K562 (cell line): ENCODE data around the gene SRCAP. TPM values are rescaled to one million over a fixed set of nuclear protein-coding genes. Genes with fewer than 3 reads are reported as not detected.
A peak's percentile ranks its signal among the peaks of the same experiment; 100 is the strongest.

Source experiments
- BACH1 ChIP-seq: fragments of 200-800 bp; sonication (Bioruptor generic); IDR thresholded peaks from 2 replicates; pipeline ENCODE4 v1.6.1; 2016; ENCODE audit warnings: missing genetic modification characterization, missing compliant biosample characterization
- CREBBP ChIP-seq: IDR thresholded peaks from one replicate; pipeline ENCODE4 v1.6.1; 2012; ENCODE audit warnings: low read depth, mild to moderate bottlenecking, control low read depth, inconsistent platforms, low read length
- DEAF1 ChIP-seq: fragments of 450-650 bp; formaldehyde crosslinking; IDR thresholded peaks from 2 replicates; pipeline ENCODE4 v1.4.0; 2020; ENCODE audit warnings: mild to moderate bottlenecking, moderate library complexity
- E2F5 ChIP-seq: sonication (generic); formaldehyde crosslinking; IDR thresholded peaks from 2 replicates; pipeline ENCODE4 v1.8.0; 2022; ENCODE audit warnings: mild to moderate bottlenecking, missing genetic modification reagents
- ETV1 ChIP-seq: fragments of 450-650 bp; conservative IDR thresholded peaks from 2 replicates; pipeline ENCODE4 v1.6.1; 2016; ENCODE audit warnings: missing genetic modification characterization, control low read depth, low read depth, missing compliant biosample characterization
- GTF3C2 ChIP-seq: IDR thresholded peaks from 3 replicates; pipeline ENCODE4 v1.6.1; 2011; ENCODE audit warnings: borderline replicate concordance, mild to moderate bottlenecking, moderate library complexity; ENCODE audit not compliant: insufficient read length; ENCODE audit errors: extremely low read depth
- MTA3 ChIP-seq: fragments of 450-650 bp; formaldehyde crosslinking; IDR thresholded peaks from 2 replicates; pipeline ENCODE4 v1.6.1; 2017; ENCODE audit warnings: mild to moderate bottlenecking, borderline replicate concordance
- NFRKB ChIP-seq: fragments of 450-650 bp; IDR thresholded peaks from 2 replicates; pipeline ENCODE4 v1.6.1; 2016; ENCODE audit warnings: low read depth
- PATZ1 ChIP-seq: fragments of 250-450 bp; sonication (Bioruptor Pico); IDR thresholded peaks from 2 replicates; pipeline ENCODE4 v1.5.0; 2020; ENCODE audit warnings: mild to moderate bottlenecking, borderline replicate concordance
- PHF21A ChIP-seq: fragments of 450-650 bp; IDR thresholded peaks from 2 replicates; pipeline ENCODE4 v1.6.1; 2017; ENCODE audit warnings: low read depth, borderline replicate concordance
- PRPF4 ChIP-seq: fragments of 200-400 bp; formaldehyde crosslinking; IDR thresholded peaks from one replicate; pipeline ENCODE4 v1.6.1; 2017; ENCODE audit warnings: low read length, low read depth, mild to moderate bottlenecking; ENCODE audit not compliant: insufficient read depth, poor library complexity, severe bottlenecking
- TRIM25 ChIP-seq: fragments of 450-650 bp; IDR thresholded peaks from 2 replicates; pipeline ENCODE4 v1.7.0; 2016; ENCODE audit warnings: borderline replicate concordance
- U2AF2 ChIP-seq: fragments of 200-400 bp; formaldehyde crosslinking; optimal IDR thresholded peaks from 2 replicates; pipeline ENCODE3; 2017; ENCODE audit warnings: low read depth, mild to moderate bottlenecking, low read length
- ZBTB2 ChIP-seq: fragments of 450-650 bp; IDR thresholded peaks from 2 replicates; pipeline ENCODE4 v1.6.1; 2016; ENCODE audit warnings: antibody characterized with exemption
- ZNF561 ChIP-seq: fragments of 450-650 bp; formaldehyde crosslinking; conservative IDR thresholded peaks from 2 replicates; pipeline ENCODE4 v1.4.0; 2020; ENCODE audit warnings: mild to moderate bottlenecking, moderate library complexity
- ZNF717 ChIP-seq: fragments of 250-450 bp; sonication (Bioruptor Pico); IDR thresholded peaks from 2 replicates; pipeline ENCODE4 v1.5.0; 2021
- polyA plus RNA-seq, 8 experiments: library from polyadenylated mRNA; depleted of rRNA in 4 of 8; stranded (reverse) in 5 of 8; unstranded in 3 of 8; fragments of >200 nt; fragmentation: Nextera tagmentation in 2 of 8; fragmentation: Illumina TruSeq in 1 of 8; extraction: Ambion mirVana in 2 of 8; extraction: Trizol in 1 of 8; gene quantifications; 2 replicates each; pipeline versions ENCODE4 v1.2.1 to v1.2.3, GENCODE V29; 2011 to 2014; ENCODE audit warnings: inconsistent platforms in 1 of 8, missing spikeins in 1 of 8
- total RNA-seq, 7 experiments: library from RNA; depleted of rRNA in 6 of 7; stranded (reverse); fragments of >200 nt in 6 of 7; fragmentation: Illumina TruSeq in 2 of 7; extraction: Trizol in 2 of 7; gene quantifications; 2 replicates each; pipeline versions ENCODE4 v1.2.1 to v1.2.3, GENCODE V29; 2011 to 2021; ENCODE audit warnings: low replicate concordance in 1 of 7

SRCAP gene
- total and polyA plus RNA-seq, 9 of the 15 experiments (the other 6 are each of a cell fraction or from before 2014, with no cell fraction given) = 0.21 to 62.6 (median 5.8) TPM

GRCh38 chr16:30658731-30659506 is 40.1 kb upstream of the SRCAP start (continued):
- no peak for TF ChIP-seq BACH1 (tag)
- no peak for TF ChIP-seq E2F5 (CRISPR knock-in tag)
- no peak for TF ChIP-seq NFRKB
- no peak for TF ChIP-seq ZNF561 (CRISPR knock-in tag)
- no peak for TF ChIP-seq ETV1 (tag)
- no peak for TF ChIP-seq CREBBP
- TF ChIP-seq ZBTB2 = no peak
- no peak for TF ChIP-seq PRPF4
- TF ChIP-seq PATZ1 (CRISPR knock-in tag) = no peak
- no peak for TF ChIP-seq DEAF1
- TF ChIP-seq TRIM25 = peak; percentile 100
- TF ChIP-seq PHF21A = no peak
- no peak for TF ChIP-seq U2AF2
- peak; percentile 42; the same call in 1 of the 2 replicates for TF ChIP-seq MTA3
- TF ChIP-seq GTF3C2 = no peak
- no peak for TF ChIP-seq ZNF717 (CRISPR knock-in tag)
